ENCODE results near the gene FHDC1.

The FHDC1 gene

DNA sequence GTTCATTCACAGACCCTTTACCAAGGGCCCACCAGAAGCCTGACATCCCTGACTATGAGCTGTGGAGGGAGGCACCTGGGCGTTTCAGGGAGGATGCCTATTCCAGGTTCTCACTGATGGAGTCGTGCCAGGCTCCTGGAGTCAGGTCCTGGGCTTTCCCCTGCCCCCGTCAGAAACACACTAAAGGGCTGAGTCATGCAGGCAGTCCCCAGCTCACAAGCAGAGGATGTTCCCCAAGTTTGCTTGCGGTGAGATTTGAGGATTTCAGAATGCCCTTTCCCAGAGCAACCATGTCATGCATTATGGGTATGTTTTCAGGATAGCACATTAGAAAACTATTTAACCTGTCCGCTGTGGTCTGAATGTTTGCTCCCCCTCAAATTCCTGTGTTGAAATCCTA lies 45.2 kb downstream of the FHDC1 start:
- no peak for DNase-seq (ENCODE audit: low spot score)

DNA sequence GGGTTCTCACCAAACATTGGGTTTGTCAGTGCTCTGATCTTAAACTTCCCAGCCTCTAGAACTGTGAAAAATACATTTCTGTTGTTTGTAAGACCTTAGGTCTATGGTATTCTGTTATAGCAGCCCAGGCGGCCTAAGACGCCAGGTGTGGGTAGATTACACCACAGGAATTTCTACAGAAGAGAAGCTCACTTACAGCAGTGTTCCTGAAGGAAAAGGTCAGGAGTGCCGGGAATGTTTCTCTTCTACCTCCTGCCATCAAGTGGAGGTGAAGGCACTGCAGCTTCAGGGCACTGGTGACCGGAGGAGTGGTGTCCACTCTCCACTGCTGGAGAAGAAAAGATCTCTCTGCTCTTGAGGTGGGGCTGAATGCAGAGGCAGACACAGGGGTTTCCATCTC lies 45.7 kb downstream of the FHDC1 start:
- no peak for DNase-seq (ENCODE audit: low spot score)

DNA sequence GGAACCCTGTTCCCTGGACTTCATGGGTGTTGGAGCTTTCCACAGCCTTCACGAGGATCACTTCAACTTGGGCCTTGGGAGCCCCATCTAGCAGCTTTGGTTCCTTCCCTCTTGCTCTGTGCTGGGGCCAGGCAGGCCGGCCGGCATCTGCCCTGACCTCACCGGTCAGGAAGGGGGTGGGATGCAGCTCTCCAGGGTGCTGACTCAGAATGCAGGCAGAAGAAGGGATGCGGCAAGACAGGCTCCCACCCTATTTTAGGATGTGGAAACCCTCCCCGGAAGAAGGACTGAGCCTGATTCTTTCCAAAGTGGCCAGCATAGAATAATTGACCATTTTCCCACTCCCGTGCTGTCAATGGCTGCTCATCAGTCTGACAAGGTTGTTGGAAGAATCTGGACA lies 47.1 kb downstream of the FHDC1 start:
- no peak for DNase-seq (ENCODE audit: low spot score)

DNA sequence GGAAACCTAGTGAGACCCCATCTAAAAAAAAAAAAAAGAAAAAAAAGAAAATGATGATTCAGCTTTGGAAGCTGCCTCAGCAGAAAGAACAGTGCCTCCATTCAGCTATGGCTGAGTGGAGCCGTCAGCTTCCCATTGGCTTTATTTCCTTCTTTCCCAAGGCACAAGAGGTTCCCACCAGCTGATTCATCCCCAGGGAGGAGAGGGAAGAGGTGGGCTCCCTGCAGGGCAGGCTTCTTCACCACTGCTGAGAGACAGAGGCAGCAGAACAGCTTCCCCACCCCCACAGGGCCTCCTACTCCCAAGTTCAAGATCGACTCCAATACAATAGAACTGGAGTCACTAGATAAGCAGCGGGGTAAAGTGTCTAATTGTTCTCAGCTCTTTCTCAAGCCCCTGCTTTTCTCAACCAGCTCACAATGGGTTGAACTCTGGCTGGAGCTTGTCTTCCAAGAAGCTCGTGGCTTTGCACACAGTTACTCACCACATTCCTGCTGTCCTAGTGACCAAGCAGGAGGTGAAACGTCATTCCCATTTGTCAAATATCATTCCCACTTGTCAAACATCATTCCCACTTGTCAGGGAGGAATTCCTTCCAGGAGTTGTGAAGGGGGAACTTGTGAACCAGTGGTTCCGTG lies 47.8 kb downstream of the FHDC1 start:
- no peak for DNase-seq (ENCODE audit: low spot score)

DNA sequence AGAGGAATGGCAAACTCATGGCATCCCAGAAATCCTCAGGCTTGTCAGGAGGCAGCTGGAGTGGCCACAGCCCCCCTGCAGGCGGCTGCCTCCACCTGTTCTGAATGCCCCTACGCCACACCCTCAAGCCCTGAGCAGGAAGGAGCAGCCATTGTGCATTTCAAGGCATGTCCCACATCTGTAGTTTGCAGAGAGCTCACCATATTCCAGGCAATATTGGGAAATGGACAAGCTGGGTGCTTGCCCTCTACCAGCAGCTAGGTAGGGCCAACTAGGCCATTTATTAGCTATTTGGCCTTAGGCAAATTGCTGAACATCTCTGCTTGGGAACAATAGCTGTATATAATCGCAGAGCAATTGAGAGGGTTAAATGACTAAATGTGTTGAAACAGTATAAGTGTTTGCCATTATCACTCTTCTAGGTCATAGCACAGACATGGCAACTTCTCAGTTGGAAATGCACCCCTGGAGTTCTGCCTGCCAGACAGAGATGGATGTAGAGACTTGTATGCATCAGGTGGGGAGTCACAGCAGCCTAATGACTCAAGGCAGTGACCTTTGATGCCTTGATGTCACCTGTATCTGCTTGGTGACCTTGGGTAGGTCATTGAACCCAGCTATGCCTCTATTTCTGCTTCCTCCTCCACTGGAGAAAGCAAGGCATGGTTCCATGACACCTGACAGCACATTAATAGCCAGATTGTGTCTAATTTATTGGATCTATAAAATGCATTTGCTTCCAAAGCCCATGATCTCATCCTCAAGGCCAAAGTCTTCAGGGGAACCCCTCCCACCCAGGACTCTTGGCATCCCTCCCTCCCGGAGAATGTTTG lies 52.8 kb downstream of the FHDC1 start:
- DNase-seq (ENCODE audit: low spot score), result no peak

DNA sequence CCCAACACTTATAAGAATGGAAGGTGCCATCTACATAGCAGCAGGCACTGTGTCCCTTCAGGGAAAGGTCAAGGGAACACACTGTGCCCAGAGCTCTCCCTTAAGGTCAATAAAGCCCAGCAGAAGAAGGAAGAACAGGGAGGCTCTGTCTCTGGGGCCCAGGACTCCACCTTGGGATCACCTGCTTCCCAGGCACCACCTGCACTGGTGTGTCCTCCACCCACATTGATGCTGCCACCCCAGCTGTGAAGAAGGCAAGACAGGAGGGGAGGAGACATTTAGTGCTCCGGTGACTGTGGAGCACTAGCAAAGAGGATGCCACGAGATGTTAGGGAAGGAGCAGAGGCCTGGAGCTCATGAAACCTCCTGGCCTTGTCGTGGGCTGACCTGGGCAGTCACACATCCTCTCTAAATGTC lies 53.4 kb downstream of the FHDC1 start:
- DNase-seq (ENCODE audit: low spot score), result no peak

DNA sequence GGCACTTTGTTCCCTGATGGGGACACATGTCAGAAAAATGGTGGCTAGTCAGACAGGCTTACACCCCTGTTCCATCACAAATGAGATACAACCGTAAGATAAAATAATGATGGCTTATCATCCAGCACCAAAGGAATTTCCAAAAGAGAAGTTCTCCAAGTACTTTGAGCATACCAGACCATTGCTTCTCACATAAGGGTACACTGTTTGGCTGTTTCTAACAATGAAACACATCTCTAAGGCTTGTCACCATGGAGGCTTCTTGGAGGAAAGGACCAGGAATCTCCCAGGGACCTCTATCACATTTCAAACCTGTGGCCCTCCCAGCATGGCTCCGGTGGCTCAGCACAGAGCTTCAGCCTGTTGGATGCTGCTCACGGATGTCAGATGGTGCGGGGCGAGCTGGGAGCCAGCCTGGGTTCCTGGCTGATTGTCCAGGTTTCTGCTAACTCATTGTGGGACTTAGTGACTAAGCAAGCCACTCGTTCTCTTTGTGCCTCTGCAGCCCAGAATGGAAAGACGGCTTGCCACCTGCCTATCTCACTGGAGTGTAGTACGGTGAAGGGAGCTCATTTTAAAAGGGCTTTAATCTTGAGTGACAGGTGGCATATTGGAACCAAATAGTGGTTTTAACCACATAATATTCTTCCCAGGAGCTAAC lies 54.5 kb downstream of the FHDC1 start:
- DNase-seq (ENCODE audit: low spot score), result no peak

DNA sequence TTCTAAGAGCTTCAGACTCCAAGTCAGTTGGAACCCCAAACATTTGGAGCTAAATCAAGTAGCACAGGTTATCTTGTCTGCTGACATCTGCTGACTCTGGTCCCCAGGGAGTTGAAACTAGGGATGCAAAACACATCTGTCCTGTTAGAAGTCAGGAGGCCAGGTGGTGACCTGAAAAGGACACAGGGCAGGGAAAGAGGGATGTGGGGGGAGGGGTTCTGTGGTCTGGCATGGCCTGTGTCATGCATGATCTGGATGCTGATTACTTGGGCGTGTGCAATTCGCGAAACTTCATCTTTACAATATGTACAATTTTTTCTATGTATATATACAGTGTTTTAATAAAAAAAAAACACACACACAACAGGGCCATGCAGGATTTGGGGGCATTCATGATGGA lies 55.3 kb downstream of the FHDC1 start:
- no peak for DNase-seq (ENCODE audit: low spot score)

DNA sequence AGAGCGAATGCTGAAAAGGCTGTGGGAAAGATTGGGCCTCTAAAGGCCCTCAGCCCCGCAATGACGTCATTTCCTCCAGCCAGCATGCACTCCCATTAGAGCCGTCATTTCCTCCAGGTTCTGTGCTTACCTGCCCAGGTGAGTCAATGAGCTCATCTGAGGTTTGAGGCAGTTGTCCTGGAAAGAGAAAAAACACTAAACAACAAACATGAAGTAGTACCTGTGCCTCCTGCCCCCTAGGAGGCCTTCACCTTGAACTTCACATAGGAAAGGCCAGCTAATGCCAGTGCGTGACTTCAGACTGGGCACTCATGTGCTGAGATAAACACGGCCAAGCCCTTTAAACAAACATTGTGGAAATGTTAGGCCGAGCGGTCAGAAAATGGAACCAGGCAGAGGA lies 55.9 kb downstream of the FHDC1 start:
- DNase-seq (ENCODE audit: low spot score), result no peak

DNA sequence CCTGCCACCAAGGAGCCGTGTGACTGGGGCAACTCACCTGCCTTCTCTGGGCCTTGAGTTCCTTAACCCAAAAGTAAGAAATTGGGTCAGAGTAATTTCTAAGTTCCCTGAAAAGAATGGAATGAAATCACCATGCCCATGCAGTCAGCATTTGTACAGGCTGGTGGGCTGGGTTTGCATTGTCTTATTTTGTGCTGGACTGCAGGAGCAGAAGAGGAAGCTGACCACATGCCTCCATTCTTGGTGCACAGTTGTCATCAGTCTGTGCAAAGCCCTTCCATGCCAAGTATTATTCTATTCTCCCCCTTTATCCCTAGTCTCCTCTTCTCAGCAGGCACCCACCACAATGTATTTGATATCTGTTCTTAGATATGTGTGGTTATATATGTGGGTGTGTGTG lies 56.3 kb downstream of the FHDC1 start:
- no peak for DNase-seq (ENCODE audit: low spot score)

DNA sequence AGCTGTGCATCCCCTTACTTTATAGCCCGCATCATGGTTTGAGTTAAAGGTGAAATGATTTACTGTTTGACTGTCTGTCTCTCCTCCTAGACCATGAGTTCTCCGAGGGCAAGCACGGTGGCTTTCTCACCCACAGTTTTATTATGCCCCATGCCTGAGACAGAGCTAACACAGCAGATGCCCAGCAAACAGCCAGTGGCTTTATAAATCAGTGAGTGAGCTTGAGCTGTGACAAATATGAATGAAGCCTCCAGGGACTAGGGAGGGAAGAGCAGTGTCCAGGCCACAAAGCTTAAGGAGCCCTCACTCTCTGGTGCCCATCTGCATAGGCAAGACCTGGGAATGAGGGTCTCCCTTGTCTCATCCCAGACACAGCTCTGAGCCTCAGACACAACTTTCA lies 57.9 kb downstream of the FHDC1 start:
- DNase-seq (ENCODE audit: low spot score), result no peak

DNA sequence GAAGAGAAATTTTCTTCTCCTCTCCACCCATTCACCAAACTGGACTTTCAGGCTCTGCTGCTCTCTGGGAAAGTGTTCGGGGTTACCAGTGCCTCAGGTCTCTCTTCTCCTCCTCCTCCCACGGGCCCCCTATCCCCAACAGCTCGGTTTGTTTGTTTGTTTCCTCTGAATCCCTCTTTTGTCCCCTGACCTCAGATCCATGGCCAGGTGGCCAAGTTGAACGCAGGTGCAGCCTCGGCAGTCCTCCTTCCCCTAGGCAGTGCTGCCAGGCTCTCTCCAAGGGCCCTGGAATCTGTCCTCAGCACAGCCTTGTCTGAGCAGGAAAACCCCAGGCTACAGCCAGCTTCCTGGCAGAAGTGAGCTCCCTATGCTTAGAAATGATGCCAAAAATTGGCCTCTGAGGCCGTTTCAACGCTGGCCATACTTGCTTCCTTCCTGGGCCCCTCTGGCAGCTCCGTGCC lies 60.0 kb downstream of the FHDC1 start:
- DNase-seq (ENCODE audit: low spot score), result no peak

DNA sequence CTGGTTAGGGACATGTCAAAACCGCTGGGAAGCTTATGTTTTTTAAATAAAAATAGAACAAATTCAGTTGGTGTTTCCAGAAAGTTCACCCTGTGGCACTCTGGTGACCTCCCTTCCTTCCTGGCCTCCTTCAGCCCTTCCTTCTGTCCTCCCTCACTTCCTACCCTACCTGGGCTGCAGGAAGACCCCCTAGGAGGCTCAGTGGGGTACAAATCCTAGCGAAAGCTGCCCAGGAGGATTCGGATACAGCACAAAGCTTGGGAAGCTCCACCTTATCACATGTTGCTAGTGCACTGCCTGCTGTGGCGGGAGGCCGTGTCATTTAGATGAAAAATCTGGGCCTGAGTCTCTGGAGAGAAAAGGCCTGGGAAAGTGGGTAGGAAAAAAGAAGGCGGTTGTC lies 60.5 kb downstream of the FHDC1 start:
- DNase-seq (ENCODE audit: low spot score), result no peak

DNA sequence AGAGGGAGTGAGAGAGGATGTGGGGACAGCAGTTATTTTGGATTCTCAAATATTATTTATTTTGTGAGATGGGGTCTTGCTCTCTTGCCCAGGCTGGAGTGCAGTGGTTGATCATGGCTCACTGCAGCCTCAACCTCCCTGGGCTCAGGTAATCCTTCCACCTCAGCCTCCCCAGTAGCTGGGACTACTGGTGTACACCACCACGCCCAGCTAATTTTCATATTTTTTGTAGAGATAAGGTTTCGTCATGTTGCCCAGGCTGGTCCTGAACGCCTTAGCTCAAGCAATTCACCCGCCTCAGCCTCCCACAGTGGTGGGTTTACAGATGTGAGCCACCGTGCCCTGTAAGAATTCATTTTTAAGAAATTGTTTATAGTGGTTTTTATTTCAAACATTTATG lies 61.2 kb downstream of the FHDC1 start:
- no peak for DNase-seq (ENCODE audit: low spot score)

DNA sequence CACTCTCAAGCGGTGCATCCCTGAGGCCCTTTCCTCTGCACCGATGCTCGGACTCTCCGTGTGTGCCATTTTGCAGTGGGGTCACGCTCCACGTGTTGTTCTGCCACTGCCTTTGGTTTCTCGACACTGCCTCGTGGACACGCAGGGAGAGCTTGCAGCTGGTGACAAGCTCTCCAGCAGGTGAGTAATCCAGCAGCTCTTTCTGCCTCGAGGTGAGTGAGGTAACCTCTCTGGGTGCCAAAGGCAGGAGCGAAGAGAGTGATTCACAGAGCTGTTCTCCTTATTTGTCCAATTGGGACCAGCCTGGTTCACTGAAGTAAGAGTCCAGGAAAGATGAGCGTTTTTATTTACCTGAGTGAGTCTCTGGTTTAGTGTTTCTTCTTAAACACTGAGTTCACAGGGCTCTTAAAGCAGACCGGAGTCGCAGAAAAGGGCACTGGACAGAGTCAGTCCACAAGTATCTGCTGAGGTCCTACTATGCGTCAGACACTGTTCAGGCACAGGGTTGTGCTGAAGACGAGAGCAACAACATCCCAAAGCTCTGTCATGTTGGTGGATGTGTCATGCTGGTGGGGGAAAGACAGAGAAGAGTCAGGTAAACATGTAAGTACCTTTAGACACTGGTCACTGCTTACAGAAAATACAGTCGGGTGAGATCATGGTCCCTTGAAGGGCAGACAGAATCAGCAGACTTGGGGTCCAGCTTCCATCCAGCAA lies 61.8 kb downstream of the FHDC1 start:
- no peak for DNase-seq (ENCODE audit: low spot score)

DNA sequence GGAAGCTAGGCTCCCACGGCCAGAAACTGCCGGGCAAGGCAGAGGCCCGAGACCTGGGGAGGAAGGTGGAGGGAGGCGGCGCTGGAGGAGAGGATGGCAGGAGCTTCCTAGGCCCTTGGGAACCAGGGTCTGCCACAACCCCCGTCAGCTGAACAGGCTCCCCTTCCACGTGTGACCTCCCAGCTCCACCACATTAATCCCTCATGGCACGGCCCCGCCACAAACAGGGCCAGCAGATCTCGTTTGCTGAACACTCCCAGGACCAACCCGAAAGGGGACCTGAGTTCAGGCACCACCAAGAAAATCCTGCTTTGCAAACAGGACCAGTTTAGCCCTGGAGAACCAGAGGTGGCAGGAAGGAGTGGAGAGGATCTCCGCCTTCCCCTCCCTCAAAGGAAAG lies 62.7 kb downstream of the FHDC1 start:
- no peak for DNase-seq (ENCODE audit: low spot score)

DNA sequence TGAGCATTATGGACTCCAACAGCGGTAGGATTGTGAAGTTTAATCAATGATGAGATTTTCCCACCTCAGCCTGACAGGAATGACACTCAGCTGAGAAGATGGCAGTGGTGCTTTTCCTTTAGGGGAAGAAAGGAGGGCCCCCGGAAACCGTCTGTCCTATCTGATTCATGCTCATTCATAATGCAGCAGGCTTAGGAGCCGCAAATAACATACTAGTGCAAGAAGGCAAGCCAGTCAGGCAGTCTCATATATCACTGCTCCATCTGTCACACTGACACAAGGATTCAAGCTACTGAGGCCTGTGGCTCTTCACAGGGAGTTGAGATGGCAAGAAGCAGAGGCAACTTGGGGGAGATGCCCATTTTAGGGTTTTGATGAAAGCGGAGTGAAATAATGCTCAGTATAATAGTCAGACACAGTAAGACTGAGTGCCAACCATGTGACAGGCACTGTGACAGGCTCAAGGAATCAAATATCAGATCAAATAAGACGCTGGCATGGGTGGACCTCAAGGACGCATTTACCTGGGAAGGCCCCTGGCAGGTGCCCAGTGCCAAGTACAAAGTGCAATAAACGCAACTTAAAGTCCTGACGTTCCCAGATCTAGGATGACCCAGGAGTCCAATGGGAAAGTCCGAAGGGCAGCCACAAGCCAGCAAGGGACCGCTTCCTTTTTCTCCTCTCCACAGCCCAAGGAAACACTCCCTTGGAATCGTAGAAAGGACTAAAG lies 63.4 kb downstream of the FHDC1 start:
- DNase-seq (ENCODE audit: low spot score), result no peak

DNA sequence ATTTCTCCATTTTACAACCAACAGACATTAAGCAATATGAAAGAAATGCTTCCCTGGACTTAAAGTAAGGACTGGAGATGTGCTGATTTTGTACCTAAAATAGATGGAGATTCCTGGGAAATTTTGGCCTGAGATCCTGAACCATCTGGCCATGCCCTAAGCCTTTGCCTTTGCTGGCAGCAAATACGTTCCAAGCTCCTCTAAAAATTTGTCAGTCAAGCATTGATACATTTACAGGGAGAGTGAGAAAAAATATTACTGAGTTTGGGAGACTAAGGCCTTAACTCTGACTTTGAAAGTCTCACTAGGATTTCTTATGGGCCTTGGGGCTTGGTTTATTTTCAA lies 63.9 kb downstream of the FHDC1 start:
- no peak for DNase-seq (ENCODE audit: low spot score)

DNA sequence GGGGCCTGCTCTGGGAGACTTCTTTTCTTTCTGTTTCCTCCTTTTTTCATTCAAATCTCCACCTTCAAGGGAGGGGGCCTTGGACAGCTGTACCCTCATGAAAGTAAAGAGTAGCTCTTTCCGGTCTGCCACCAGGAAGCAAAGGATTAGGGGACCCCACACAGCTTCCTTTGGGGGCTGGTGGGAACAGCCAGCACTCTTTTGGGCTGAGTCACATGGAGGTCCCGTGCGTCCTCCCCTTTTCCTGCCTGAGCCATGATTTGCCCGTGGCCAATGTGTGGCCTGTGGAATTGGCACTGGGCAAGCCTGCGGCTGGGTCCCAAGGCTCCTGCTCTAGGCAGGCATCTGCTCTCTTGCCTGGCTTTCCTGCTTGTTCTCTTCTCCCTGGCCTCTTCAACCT lies 65.5 kb downstream of the FHDC1 start:
- DNase-seq (ENCODE audit: low spot score), result no peak

DNA sequence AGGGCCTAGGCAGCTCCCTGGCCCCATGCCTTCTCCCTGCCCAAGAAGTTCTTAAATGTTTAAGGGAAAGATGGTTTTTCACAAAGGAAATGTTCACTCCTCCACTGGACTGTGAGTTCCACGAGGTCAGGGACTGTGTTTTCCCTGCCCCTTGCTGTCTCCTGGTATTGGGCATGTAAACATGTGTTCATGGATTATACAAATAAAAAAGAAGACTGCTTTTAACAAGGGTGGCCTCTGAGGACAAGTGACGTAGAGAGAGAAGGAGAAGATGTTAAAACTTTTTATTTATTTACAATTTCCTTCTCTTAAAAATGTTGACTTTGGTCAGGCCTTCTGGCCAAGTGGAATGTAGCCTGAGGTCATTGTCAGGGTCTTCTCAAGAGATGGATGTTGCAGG lies 66.0 kb downstream of the FHDC1 start:
- no peak for DNase-seq (ENCODE audit: low spot score)

DNA sequence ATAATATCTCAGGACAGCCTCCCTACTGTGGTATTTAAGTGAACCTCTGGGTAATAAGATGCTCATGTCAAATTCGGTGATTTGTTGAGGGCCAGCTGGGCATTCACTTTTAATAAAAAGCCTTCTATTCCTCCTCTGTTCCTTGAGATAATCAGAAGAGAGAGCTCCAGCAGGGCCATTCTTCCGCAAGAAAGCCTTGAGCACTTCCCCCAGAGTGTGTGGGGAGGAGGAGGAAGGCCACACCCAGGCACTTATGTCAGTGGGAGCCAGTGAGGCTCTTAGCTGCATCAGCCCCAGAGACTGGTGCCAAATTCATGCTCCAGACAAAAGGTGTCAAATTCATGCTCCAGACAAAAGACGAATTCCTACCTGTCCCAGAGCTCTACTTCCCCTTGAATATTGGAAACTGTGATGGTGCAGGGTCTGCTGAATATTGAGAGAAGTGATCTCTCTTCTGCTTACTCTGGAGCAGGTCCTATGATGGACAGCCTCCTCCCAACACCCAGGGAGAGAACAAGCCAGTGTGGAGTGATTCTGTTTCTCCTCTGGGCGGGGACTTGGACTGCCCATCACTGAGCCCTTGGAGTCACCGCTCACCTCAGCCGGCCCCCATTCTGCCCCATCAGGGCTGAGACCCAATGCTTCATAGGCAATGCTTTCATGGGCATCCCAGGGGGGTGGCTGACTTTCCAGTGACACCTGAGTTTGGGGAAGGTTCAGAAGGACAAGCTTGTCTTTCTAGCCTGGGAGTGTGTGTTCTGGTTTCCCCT lies 68.1 kb downstream of the FHDC1 start:
- DNase-seq (ENCODE audit: low spot score), result no peak

All from germinal center (tissue), 1 donor.